Smooth muscle cell (in vitro differentiated cells): ENCODE results near the gene INTS1. TPM values are rescaled to one million over a fixed set of nuclear protein-coding genes. Genes with fewer than 3 reads are reported as not detected.

Experiments
- DNase-seq: peaks from one replicate; lab custom pipeline; 2025; ENCODE audit not compliant: unreplicated experiment; lab: John Stamatoyannopoulos, UW
- H2AFZ ChIP-seq: fragments of 200-600 bp; sonication (generic); 2 replicates; pipeline ENCODE4 v1.6.0; 2016; ENCODE audit warnings: antibody characterized with exemption, low read depth, mild to moderate bottlenecking
- H3F3A ChIP-seq: fragments of 200-600 bp; sonication (generic); 2 replicates; pipeline ENCODE4 v1.6.0; 2017; ENCODE audit warnings: antibody characterized with exemption, low read depth
- H3K27ac ChIP-seq: fragments of 200-600 bp; sonication (generic); 2 replicates; pipeline ENCODE4 v1.5.1; 2016; ENCODE audit warnings: low read depth, mild to moderate bottlenecking
- H3K27me3 ChIP-seq: fragments of 200-600 bp; sonication (generic); 2 replicates; pipeline ENCODE4 v1.6.1; 2016; ENCODE audit warnings: low read depth, mild to moderate bottlenecking
- H3K36me3 ChIP-seq: fragments of 200-600 bp; sonication (generic); 2 replicates; pipeline ENCODE4 v1.5.1; 2016; ENCODE audit warnings: low read depth
- H3K4me1 ChIP-seq: fragments of 200-600 bp; sonication (generic); 2 replicates; pipeline ENCODE4 v1.5.1; 2016; ENCODE audit warnings: low read depth
- H3K4me2 ChIP-seq: fragments of 200-600 bp; sonication (generic); 2 replicates; pipeline ENCODE4 v1.6.0; 2016; ENCODE audit warnings: mild to moderate bottlenecking
- H3K4me3 ChIP-seq: fragments of 200-600 bp; sonication (generic); 2 replicates; pipeline ENCODE4 v1.5.1; 2016; ENCODE audit warnings: mild to moderate bottlenecking
- H3K79me2 ChIP-seq: fragments of 200-600 bp; sonication (generic); 2 replicates; pipeline ENCODE4 v1.6.0; 2016; ENCODE audit warnings: low read depth, mild to moderate bottlenecking
- H3K9ac ChIP-seq: fragments of 200-600 bp; sonication (generic); 2 replicates; pipeline ENCODE4 v1.6.0; 2016; ENCODE audit warnings: low read depth
- H3K9me3 ChIP-seq: fragments of 200-600 bp; sonication (generic); replicated peaks from 2 replicates; pipeline ENCODE4 v1.5.1; 2016; ENCODE audit warnings: low read depth
- H4K20me1 ChIP-seq: fragments of 200-600 bp; sonication (generic); 2 replicates; pipeline ENCODE4 v1.6.0; 2016; ENCODE audit warnings: low read depth
- WGBS: methylation state at CpG from one replicate; pipeline ENCODE4 v1.1.7; 2016; ENCODE audit warnings: low lambda C conversion rate; 5-methylcytosine and 5-hydroxymethylcytosine counted together
- polyA plus RNA-seq: library from polyadenylated mRNA; unstranded; fragments of >200 nt; fragmentation: Nextera tagmentation; extraction: Ambion mirVana; gene quantifications from 2 replicates; pipeline ENCODE4 v1.2.1, GENCODE V29; 2016
- total RNA-seq: library from RNA; depleted of rRNA; stranded (reverse); fragments of >200 nt; gene quantifications from 2 replicates; pipeline ENCODE4 v1.2.3, GENCODE V29; 2014
- TF ChIP-seq, protein P1 (sequence below): fragments of 200-600 bp; sonication (generic); IDR thresholded peaks from 2 replicates; pipeline ENCODE4 v1.5.1; 2017; ENCODE audit warnings: borderline replicate concordance, mild to moderate bottlenecking, antibody characterized with exemption; ENCODE audit not compliant: insufficient read depth, poor library complexity, severe bottlenecking

INTS1 gene
- total and polyA plus RNA-seq, 2 experiments from 2014 or later = 18.2 to 51.2 TPM

DNA sequence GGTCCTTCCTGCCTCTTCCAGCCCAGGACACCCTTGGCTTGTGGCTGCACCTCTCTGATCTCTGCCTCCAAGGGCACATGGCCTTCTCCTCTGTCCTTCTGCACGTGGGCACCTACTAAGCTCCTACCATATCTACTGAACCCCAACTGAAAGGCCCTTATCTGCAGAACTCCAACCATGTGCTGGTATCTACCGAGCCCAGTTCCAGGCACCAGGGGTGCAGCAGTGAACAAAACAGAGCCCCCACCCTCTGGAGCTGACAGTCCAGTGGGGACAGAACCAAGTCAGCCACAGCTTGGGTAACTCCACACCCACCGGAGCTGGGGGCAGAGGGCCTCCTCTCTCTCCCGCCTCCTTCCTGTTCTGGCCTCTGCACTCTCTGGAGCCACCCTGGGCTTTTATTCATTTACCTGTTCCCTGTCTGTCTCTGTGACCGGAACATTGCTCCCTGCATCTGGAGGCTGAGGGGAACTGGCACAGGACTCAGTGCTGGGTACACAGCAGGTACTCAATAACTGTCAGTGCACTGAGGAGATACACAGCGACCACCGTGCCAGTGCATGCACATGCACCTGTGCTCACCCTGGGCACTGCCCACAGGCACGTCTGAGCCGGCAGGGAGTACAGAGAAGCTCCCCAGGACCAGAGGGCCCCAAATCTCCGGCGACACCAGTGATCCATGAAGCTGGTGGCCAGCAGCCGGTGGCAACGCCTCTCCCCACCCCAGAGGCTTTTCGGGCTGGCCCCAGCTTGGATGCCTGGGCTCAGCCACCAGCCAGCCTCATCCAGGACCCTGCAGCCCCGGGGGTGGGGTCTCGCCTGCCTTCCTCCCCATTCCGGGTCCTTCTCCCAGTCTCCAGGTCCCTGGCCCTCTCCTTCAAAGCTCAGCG lies 46.9 kb downstream of the INTS1 start:
- TF ChIP-seq, protein P1, sequence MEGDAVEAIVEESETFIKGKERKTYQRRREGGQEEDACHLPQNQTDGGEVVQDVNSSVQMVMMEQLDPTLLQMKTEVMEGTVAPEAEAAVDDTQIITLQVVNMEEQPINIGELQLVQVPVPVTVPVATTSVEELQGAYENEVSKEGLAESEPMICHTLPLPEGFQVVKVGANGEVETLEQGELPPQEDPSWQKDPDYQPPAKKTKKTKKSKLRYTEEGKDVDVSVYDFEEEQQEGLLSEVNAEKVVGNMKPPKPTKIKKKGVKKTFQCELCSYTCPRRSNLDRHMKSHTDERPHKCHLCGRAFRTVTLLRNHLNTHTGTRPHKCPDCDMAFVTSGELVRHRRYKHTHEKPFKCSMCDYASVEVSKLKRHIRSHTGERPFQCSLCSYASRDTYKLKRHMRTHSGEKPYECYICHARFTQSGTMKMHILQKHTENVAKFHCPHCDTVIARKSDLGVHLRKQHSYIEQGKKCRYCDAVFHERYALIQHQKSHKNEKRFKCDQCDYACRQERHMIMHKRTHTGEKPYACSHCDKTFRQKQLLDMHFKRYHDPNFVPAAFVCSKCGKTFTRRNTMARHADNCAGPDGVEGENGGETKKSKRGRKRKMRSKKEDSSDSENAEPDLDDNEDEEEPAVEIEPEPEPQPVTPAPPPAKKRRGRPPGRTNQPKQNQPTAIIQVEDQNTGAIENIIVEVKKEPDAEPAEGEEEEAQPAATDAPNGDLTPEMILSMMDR = no peak
- Histone ChIP-seq H3F3A (peaks cover 3% of the 10 kb centered on the region), H3K4me2 (peak overlapping the region; percentile 99), H3K9ac (no peak overlapping the region), H2AFZ (no peak overlapping the region), H3K27me3 (no peaks in the 10 kb centered on the region), H3K9me3 (no peaks in the 10 kb centered on the region), H3K4me1 (peaks cover 19% of the 10 kb centered on the region), H4K20me1 (peaks cover 57% of the 10 kb centered on the region), H3K79me2 (peaks cover 24% of the 10 kb centered on the region), H3K36me3 (no peaks in the 10 kb centered on the region), H3K4me3 (peak overlapping the region; percentile 91), H3K27ac (no peak overlapping the region)
- no peak for DNase-seq
- 85% methylated on average over 18 of the region's 18 CpGs for WGBS

DNA sequence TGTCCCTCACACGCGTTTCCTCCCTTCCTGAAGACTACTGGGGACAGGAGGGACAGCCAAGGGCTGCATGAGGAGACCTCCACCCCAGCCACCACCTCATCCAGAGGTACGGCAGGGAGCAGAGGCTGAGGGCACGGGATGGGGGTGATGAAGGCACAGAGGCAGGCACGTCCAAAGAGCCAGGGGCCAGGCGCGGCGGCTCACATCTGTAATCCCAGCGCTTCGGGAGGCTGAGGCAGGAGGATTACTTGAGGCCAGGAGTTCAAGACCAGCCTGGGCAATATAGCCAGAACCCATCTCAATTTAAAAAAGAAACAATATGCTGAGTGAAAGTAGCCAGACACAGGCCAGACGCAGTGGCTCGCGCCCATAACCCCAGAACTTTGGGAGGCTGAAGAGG lies 48.2 kb downstream of the INTS1 start:
- Histone ChIP-seq H3K27me3 (no peaks in the 10 kb centered on the region), H3K9me3 (no peaks in the 10 kb centered on the region), H3K9ac (no peak overlapping the region), H3K4me2 (no peak overlapping the region), H3K79me2 (peaks cover 24% of the 10 kb centered on the region), H2AFZ (no peak overlapping the region), H4K20me1 (peaks cover 70% of the 10 kb centered on the region), H3K27ac (no peak overlapping the region), H3K36me3 (no peaks in the 10 kb centered on the region), H3K4me1 (peaks cover 21% of the 10 kb centered on the region), H3F3A (no peaks in the 10 kb centered on the region), H3K4me3 (no peak overlapping the region)
- 94% methylated on average over 13 of the region's 13 CpGs for WGBS
- TF ChIP-seq, protein P1 = no peak
- no peak for DNase-seq

DNA sequence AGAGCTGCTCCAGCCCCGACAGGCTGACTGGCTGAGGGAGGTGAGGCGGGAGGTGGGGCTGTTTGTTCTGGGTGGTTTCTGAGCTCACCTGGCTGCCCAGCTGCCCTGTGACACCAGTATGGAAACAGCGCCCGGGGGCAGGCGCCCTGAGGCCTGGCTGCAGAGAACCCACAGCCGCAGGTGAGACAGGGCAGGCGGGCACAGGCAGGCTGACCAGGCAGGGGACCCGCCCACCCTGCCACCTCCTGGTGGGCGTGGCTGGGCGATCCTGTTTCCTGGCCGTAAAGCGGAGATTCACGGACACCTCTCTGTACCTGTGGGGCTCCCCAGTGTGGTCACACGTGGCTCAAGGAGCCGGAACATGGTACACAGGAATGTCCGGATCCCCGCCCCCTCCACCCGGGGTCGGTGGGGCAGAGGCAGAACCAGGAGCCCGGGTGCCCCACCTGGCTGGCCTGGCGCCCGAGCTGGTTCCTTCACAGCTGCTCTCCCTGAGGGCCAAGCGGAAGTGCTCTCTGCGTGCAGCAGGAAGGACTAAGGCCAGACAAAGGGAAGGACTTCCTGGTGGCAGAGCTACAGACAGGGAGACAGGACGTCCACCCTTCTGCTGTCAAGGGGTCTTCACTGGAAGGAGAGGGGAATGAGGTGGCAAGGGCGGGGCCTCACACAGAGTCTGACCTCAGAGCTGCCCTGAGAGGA lies 48.8 kb downstream of the INTS1 start:
- H2AFZ ChIP-seq = no peak overlapping the region

More for the DNA sequence above, 48.8 kb downstream of the INTS1 start:
- no peak for DNase-seq
- peaks cover 24% of the 10 kb centered on the region for H3K79me2 ChIP-seq
- no peaks in the 10 kb centered on the region for H3F3A ChIP-seq
- H3K9me3 ChIP-seq = no peaks in the 10 kb centered on the region
- peaks cover 20% of the 10 kb centered on the region for H3K4me1 ChIP-seq
- no peaks in the 10 kb centered on the region for H3K36me3 ChIP-seq
- no peak overlapping the region for H3K27ac ChIP-seq
- TF ChIP-seq, protein P1 = no peak
- H3K4me3 ChIP-seq = no peak overlapping the region
- peaks cover 73% of the 10 kb centered on the region for H4K20me1 ChIP-seq
- no peak overlapping the region for H3K9ac ChIP-seq
- H3K4me2 ChIP-seq = no peak overlapping the region
- 89% methylated on average over 20 of the region's 26 CpGs for WGBS
- H3K27me3 ChIP-seq = no peaks in the 10 kb centered on the region
